PC-3 (cell line): ENCODE results near the gene COL4A1.

Source experiments
- EZH2 ChIP-seq: fragments of 300-600 bp; sonication (generic); IDR thresholded peaks from one replicate; pipeline ENCODE4 v1.6.1; 2017; ENCODE audit warnings: antibody characterized with exemption, mild to moderate bottlenecking, low read length; ENCODE audit not compliant: unreplicated experiment
- EZH2phosphoT487 ChIP-seq: fragments of 300-600 bp; sonication (generic); IDR thresholded peaks from 2 replicates; pipeline ENCODE4 v1.6.1; 2018; ENCODE audit warnings: mild to moderate bottlenecking, antibody characterized with exemption, low read length, borderline replicate concordance
- TF ChIP-seq, protein P1 (sequence below): fragments of 300-600 bp; sonication (generic); conservative IDR thresholded peaks from 2 replicates; pipeline ENCODE4 v1.5.1; 2017; ENCODE audit warnings: antibody characterized with exemption, low read depth, mild to moderate bottlenecking, low read length

DNA sequence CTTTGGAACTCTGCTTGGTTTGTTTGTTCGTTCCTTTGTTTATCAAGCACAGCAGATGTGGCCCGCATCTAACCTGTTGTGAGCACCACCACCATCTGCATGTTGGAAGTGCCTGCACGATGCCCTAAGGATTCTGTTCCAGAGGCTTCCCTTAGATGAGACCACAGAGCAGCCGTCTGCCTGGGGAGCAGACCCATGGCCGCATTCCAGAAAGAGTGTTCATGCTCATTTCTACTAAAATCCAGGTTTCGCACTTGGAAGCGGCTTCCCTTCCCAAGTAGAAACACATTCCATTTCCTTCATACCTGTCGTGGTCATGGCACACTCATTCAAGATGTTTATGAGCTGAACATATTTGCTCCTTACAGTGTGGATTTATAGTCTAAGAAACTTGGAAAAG, 27.3 kb upstream of the COL4A1 start:
- TF ChIP-seq, protein P1, sequence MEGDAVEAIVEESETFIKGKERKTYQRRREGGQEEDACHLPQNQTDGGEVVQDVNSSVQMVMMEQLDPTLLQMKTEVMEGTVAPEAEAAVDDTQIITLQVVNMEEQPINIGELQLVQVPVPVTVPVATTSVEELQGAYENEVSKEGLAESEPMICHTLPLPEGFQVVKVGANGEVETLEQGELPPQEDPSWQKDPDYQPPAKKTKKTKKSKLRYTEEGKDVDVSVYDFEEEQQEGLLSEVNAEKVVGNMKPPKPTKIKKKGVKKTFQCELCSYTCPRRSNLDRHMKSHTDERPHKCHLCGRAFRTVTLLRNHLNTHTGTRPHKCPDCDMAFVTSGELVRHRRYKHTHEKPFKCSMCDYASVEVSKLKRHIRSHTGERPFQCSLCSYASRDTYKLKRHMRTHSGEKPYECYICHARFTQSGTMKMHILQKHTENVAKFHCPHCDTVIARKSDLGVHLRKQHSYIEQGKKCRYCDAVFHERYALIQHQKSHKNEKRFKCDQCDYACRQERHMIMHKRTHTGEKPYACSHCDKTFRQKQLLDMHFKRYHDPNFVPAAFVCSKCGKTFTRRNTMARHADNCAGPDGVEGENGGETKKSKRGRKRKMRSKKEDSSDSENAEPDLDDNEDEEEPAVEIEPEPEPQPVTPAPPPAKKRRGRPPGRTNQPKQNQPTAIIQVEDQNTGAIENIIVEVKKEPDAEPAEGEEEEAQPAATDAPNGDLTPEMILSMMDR = no peak
- TF ChIP-seq EZH2phosphoT487 = no peak
- TF ChIP-seq EZH2 = no peak
